ENCODE results near the gene AR.

The AR gene

GRCh38 chrX:67723580-67724351 is 179.9 kb downstream of the AR start:
- no peaks in the 10 kb centered on the region for H3K27me3 ChIP-seq (replicated peaks; ENCODE audit: control insufficient read depth, insufficient read depth, low read length)
- H3K4me3 ChIP-seq (replicated peaks; ENCODE audit: low read depth, low read length) = no peak overlapping the region
- no peak for DNase-seq (ENCODE audit: extremely low read depth, insufficient read length)
- no peak for TF ChIP-seq CTCF (IDR thresholded peaks at IDR 0.05; ENCODE audit: insufficient read depth, low read length, poor library complexity, severe bottlenecking)
- no peaks in the 10 kb centered on the region for H3K36me3 ChIP-seq (ENCODE audit: control insufficient read depth, insufficient read depth, low read length)

GRCh38 chrX:67724359-67725110 is 180.7 kb downstream of the AR start:
- Histone ChIP-seq H3K4me3 (replicated peaks; ENCODE audit: low read depth, low read length) (no peak overlapping the region), H3K27me3 (replicated peaks; ENCODE audit: control insufficient read depth, insufficient read depth, low read length) (no peaks in the 10 kb centered on the region), H3K36me3 (ENCODE audit: control insufficient read depth, insufficient read depth, low read length) (no peaks in the 10 kb centered on the region)
- no peak for DNase-seq (ENCODE audit: extremely low read depth, insufficient read length)
- TF ChIP-seq CTCF (IDR thresholded peaks at IDR 0.05; ENCODE audit: insufficient read depth, low read length, poor library complexity, severe bottlenecking) = no peak

- no peak for TF ChIP-seq CTCF (IDR thresholded peaks at IDR 0.05; ENCODE audit: insufficient read depth, low read length, poor library complexity, severe bottlenecking)
- no peak for DNase-seq (ENCODE audit: extremely low read depth, insufficient read length)
- Histone ChIP-seq H3K4me3 (replicated peaks; ENCODE audit: low read depth, low read length) (no peak overlapping the region), H3K36me3 (ENCODE audit: control insufficient read depth, insufficient read depth, low read length) (no peaks in the 10 kb centered on the region), H3K27me3 (replicated peaks; ENCODE audit: control insufficient read depth, insufficient read depth, low read length) (no peaks in the 10 kb centered on the region)
Measured at GRCh38 chrX:67725471-67725870, 181.7 kb downstream of the AR start.

- no peak overlapping the region for H3K4me3 ChIP-seq (replicated peaks; ENCODE audit: low read depth, low read length)
- DNase-seq (ENCODE audit: extremely low read depth, insufficient read length) = no peak
- H3K27me3 ChIP-seq (replicated peaks; ENCODE audit: control insufficient read depth, insufficient read depth, low read length) = no peaks in the 10 kb centered on the region
- TF ChIP-seq CTCF (IDR thresholded peaks at IDR 0.05; ENCODE audit: insufficient read depth, low read length, poor library complexity, severe bottlenecking) = no peak
- no peaks in the 10 kb centered on the region for H3K36me3 ChIP-seq (ENCODE audit: control insufficient read depth, insufficient read depth, low read length)
Measured at GRCh38 chrX:67726018-67726417, 182.2 kb downstream of the AR start.

GRCh38 chrX:67727576-67727975 is 183.8 kb downstream of the AR start:
- TF ChIP-seq CTCF (IDR thresholded peaks at IDR 0.05; ENCODE audit: insufficient read depth, low read length, poor library complexity, severe bottlenecking) = no peak
- no peak for DNase-seq (ENCODE audit: extremely low read depth, insufficient read length)
- H3K4me3 ChIP-seq (replicated peaks; ENCODE audit: low read depth, low read length) = no peak overlapping the region
- no peaks in the 10 kb centered on the region for H3K27me3 ChIP-seq (replicated peaks; ENCODE audit: control insufficient read depth, insufficient read depth, low read length)
- no peaks in the 10 kb centered on the region for H3K36me3 ChIP-seq (ENCODE audit: control insufficient read depth, insufficient read depth, low read length)
